Hepatocyte (in vitro differentiated cells): ENCODE data around the gene VARS1.

Source experiments
- EZH2 ChIP-seq: fragments of 200-600 bp; sonication (generic); IDR thresholded peaks from 2 replicates; pipeline ENCODE4 v1.6.1; 2016; ENCODE audit warnings: antibody characterized with exemption, mild to moderate bottlenecking, borderline replicate concordance
- EZH2phosphoT487 ChIP-seq: fragments of 200-600 bp; sonication (generic); IDR thresholded peaks from one replicate; pipeline ENCODE4 v1.6.1; 2018; ENCODE audit warnings: antibody characterized with exemption, mild to moderate bottlenecking, low read depth, moderate library complexity; ENCODE audit not compliant: unreplicated experiment, severe bottlenecking
- TF ChIP-seq, protein P1 (sequence below): fragments of 200-600 bp; sonication (generic); IDR thresholded peaks from 2 replicates; pipeline ENCODE4 v1.5.1; 2016; ENCODE audit warnings: antibody characterized with exemption, mild to moderate bottlenecking; ENCODE audit not compliant: poor library complexity

DNA sequence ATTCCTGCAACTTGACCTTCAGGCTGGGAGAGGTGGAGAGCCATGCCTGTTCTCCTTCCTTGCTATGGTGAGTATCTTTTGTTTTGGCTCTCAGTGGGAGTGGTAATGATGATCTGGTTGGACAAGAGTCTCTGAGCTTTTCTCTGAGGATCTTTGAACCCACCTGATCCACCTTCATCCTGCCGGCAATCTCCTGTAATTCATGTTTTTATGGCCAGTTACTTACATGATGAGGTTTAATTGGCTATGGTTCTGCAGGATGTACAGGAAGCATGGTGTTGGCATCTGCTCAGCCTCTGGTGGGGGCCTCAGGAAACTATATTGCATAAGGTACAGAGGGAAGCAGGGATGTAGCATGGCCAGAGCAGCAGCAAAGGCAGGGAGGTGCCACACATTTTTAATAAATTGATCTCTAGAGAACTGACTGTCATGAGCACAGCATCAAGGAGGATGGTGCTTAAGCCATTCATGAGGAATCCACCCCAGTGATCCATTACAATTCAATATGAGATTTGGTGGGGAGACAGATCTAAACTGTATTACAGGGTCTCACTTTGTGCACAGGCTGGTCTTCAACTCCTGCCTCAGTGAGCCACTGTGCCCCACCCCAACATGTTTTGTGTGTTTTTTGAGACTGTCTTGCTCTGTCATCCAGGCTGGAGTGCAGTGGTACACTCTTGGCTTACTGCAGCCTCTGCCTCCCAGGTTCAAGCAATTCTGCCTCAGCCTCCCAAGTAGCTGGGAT, 42.0 kb upstream of the VARS1 start:
- TF ChIP-seq, protein P1, sequence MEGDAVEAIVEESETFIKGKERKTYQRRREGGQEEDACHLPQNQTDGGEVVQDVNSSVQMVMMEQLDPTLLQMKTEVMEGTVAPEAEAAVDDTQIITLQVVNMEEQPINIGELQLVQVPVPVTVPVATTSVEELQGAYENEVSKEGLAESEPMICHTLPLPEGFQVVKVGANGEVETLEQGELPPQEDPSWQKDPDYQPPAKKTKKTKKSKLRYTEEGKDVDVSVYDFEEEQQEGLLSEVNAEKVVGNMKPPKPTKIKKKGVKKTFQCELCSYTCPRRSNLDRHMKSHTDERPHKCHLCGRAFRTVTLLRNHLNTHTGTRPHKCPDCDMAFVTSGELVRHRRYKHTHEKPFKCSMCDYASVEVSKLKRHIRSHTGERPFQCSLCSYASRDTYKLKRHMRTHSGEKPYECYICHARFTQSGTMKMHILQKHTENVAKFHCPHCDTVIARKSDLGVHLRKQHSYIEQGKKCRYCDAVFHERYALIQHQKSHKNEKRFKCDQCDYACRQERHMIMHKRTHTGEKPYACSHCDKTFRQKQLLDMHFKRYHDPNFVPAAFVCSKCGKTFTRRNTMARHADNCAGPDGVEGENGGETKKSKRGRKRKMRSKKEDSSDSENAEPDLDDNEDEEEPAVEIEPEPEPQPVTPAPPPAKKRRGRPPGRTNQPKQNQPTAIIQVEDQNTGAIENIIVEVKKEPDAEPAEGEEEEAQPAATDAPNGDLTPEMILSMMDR = no peak
- TF ChIP-seq EZH2phosphoT487 (no peak), EZH2 (no peak)
